Globus pallidus (tissue), 1 donor: ENCODE results near the gene CENPB.
"Not testable (repeated sequence)": the region's sequence is repeated elsewhere in the genome, so short reads cannot be mapped to it uniquely, and the experiment has no call there.

ENCODE experiments used
- DNase-seq: peaks from one replicate; pipeline ENCODE4 v3.0.0-alpha.2; 2015; ENCODE audit warnings: low spot score

Gene CENPB

GRCh38 chr20:3811467-3812258 lies 25.1 kb upstream of the CENPB start:
- peak; percentile 95 for DNase-seq

- no peak for DNase-seq
Observed at GRCh38 chr20:3808544-3808943, 22.0 kb upstream of the CENPB start.

- DNase-seq = no peak
Observed at GRCh38 chr20:3804781-3805180, 18.2 kb upstream of the CENPB start.

- DNase-seq = no peak
Observed at GRCh38 chr20:3804254-3804751, 17.8 kb upstream of the CENPB start.

GRCh38 chr20:3803854-3804253 lies 17.3 kb upstream of the CENPB start:
- DNase-seq = no peak

GRCh38 chr20:3803289-3803688 lies 16.7 kb upstream of the CENPB start:
- DNase-seq = no peak

GRCh38 chr20:3802524-3803239 lies 16.1 kb upstream of the CENPB start:
- no peak for DNase-seq

GRCh38 chr20:3801846-3802245 lies 15.3 kb upstream of the CENPB start:
- no peak for DNase-seq

- DNase-seq = no peak
Observed at GRCh38 chr20:3801299-3801698, 14.8 kb upstream of the CENPB start.

GRCh38 chr20:3800878-3801260 lies 14.3 kb upstream of the CENPB start:
- DNase-seq = no peak

GRCh38 chr20:3800256-3800877 lies 13.8 kb upstream of the CENPB start:
- no peak for DNase-seq

- DNase-seq = no peak
Observed at GRCh38 chr20:3798908-3799248, 12.3 kb upstream of the CENPB start.

GRCh38 chr20:3798373-3798768 lies 11.8 kb upstream of the CENPB start:
- peak; percentile 65 for DNase-seq

GRCh38 chr20:3797592-3798372 lies 11.2 kb upstream of the CENPB start:
- no peak for DNase-seq

GRCh38 chr20:3797226-3797545 lies 10.6 kb upstream of the CENPB start:
- DNase-seq = no peak

GRCh38 chr20:3796477-3797225 lies 10.1 kb upstream of the CENPB start:
- DNase-seq = no peak

- DNase-seq = peak; percentile 96
Observed at GRCh38 chr20:3795511-3796468, 9.2 kb upstream of the CENPB start, which contains the start of gene CDC25B. TSS of gene CDC25B (plus strand) at chr20:3796310. CDS start at chr20:3796532, 222 bp downstream.

- no peak for DNase-seq
Observed at GRCh38 chr20:3794701-3795420, 8.3 kb upstream of the CENPB start.

- DNase-seq = not testable (repeated sequence)
Observed at GRCh38 chr20:3794168-3794567, 7.6 kb upstream of the CENPB start.

GRCh38 chr20:3789201-3789600 lies 2.7 kb upstream of the CENPB start:
- DNase-seq = not testable (repeated sequence)
